Measurements from ENCODE around the gene ULK4. TPM values are rescaled to one million over a fixed set of nuclear protein-coding genes. Genes with fewer than 3 reads are reported as not detected.

The ULK4 gene
- polyA plus RNA-seq, 1 donor from 2014 or later, result 7.2 TPM

DNA sequence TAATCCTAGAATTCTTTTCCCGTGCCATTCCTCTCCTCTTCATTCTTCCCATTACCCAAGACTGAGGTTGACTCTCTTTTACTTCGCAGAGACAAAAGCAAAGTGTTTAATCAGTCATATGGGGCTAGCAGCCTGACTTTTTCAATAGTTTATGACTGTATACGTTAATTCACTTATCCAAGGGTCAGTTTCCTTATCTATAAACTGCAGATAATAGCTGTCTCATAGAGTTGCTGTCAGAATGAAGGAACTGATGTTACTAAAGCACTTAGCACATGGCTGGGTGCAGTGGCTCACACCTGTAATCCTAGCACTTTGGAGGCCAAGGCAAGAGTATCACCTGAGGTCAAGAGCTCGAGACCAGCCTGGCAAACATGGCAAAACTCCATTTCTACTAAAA, 43.5 kb upstream of the ULK4 start:
- H3K27me3 ChIP-seq (ENCODE audit: insufficient read depth, low read depth, low read length), result no peaks in the 10 kb centered on the region
- H3K36me3 ChIP-seq (ENCODE audit: insufficient read depth, low read length), result no peaks in the 10 kb centered on the region
- no peak overlapping the region for H3K4me3 ChIP-seq (ENCODE audit: low read length)
- H3K9me2 ChIP-seq (ENCODE audit: insufficient read depth, low read length), result no peaks in the 10 kb centered on the region
- H2AFZ ChIP-seq (ENCODE audit: low read depth, low read length), result no peak overlapping the region
- H3K9me3 ChIP-seq (ENCODE audit: low read length), result no peaks in the 10 kb centered on the region
- H3K9ac ChIP-seq (ENCODE audit: low read length), result no peak overlapping the region
- TF ChIP-seq RAD21 (conservative IDR thresholded peaks at IDR 0.05) (no peak), SMC3 (conservative IDR thresholded peaks at IDR 0.05; ENCODE audit: poor library complexity) (no peak), REST (IDR thresholded peaks at IDR 0.05; ENCODE audit: borderline replicate concordance) (no peak), TAF1 (IDR thresholded peaks at IDR 0.05; ENCODE audit: low read depth) (no peak), POLR2AphosphoS5 (IDR thresholded peaks at IDR 0.05) (no peak), MXI1 (conservative IDR thresholded peaks at IDR 0.05; ENCODE audit: poor library complexity, severe bottlenecking) (no peak), EZH2 (IDR thresholded peaks at IDR 0.05; ENCODE audit: borderline replicate concordance, insufficient read depth, low read length, poor library complexity, severe bottlenecking) (no peak), EP300 (conservative IDR thresholded peaks at IDR 0.05; ENCODE audit: poor library complexity, severe bottlenecking) (no peak)
- TF ChIP-seq, protein P1, sequence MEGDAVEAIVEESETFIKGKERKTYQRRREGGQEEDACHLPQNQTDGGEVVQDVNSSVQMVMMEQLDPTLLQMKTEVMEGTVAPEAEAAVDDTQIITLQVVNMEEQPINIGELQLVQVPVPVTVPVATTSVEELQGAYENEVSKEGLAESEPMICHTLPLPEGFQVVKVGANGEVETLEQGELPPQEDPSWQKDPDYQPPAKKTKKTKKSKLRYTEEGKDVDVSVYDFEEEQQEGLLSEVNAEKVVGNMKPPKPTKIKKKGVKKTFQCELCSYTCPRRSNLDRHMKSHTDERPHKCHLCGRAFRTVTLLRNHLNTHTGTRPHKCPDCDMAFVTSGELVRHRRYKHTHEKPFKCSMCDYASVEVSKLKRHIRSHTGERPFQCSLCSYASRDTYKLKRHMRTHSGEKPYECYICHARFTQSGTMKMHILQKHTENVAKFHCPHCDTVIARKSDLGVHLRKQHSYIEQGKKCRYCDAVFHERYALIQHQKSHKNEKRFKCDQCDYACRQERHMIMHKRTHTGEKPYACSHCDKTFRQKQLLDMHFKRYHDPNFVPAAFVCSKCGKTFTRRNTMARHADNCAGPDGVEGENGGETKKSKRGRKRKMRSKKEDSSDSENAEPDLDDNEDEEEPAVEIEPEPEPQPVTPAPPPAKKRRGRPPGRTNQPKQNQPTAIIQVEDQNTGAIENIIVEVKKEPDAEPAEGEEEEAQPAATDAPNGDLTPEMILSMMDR (IDR thresholded peaks at IDR 0.05; ENCODE audit: poor library complexity, severe bottlenecking), result no peak
- H3K27ac ChIP-seq (ENCODE audit: low read length), result no peak overlapping the region
- no peaks in the 10 kb centered on the region for H3F3A ChIP-seq (ENCODE audit: insufficient read depth, low read length, poor library complexity, severe bottlenecking)
- H4K20me1 ChIP-seq (ENCODE audit: insufficient read depth), result no peaks in the 10 kb centered on the region
- H3K4me2 ChIP-seq (ENCODE audit: low read length), result no peak overlapping the region
- H3K79me2 ChIP-seq (replicated peaks; ENCODE audit: insufficient read depth, low read length), result no peaks in the 10 kb centered on the region

DNA sequence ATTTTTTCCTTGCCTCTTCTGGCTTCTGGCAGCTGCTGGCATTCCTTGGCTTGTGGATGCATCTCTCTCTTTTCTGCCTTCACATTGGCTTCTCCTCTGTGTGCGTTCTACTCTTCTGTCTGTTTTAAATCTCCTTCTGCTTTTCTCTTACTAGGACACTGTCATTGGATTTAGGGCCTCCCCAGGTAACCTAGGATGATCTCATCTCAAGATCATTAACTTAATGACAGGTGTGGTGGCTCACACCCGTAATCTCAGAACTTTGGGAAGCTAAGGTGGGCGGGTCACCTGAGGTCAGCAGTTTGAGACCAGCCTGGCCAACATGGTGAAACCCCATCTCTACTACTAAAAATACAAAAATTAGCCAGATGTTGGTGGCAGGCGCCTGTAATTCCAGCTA, 40.9 kb upstream of the ULK4 start:
- Histone ChIP-seq H3K9ac (ENCODE audit: low read length) (no peak overlapping the region), H3K27ac (ENCODE audit: low read length) (no peak overlapping the region), H3K9me3 (ENCODE audit: low read length) (no peaks in the 10 kb centered on the region), H3K36me3 (ENCODE audit: insufficient read depth, low read length) (no peaks in the 10 kb centered on the region), H4K20me1 (ENCODE audit: insufficient read depth) (no peaks in the 10 kb centered on the region), H2AFZ (ENCODE audit: low read depth, low read length) (no peak overlapping the region), H3K4me2 (ENCODE audit: low read length) (no peak overlapping the region), H3K79me2 (replicated peaks; ENCODE audit: insufficient read depth, low read length) (no peaks in the 10 kb centered on the region), H3K9me2 (ENCODE audit: insufficient read depth, low read length) (no peaks in the 10 kb centered on the region), H3K4me3 (ENCODE audit: low read length) (no peak overlapping the region), H3F3A (ENCODE audit: insufficient read depth, low read length, poor library complexity, severe bottlenecking) (no peaks in the 10 kb centered on the region), H3K27me3 (ENCODE audit: insufficient read depth, low read depth, low read length) (no peaks in the 10 kb centered on the region)
- TF ChIP-seq SMC3 (conservative IDR thresholded peaks at IDR 0.05; ENCODE audit: poor library complexity) (no peak), REST (IDR thresholded peaks at IDR 0.05; ENCODE audit: borderline replicate concordance) (no peak), EP300 (conservative IDR thresholded peaks at IDR 0.05; ENCODE audit: poor library complexity, severe bottlenecking) (no peak), RAD21 (conservative IDR thresholded peaks at IDR 0.05) (no peak), POLR2AphosphoS5 (IDR thresholded peaks at IDR 0.05) (no peak), TAF1 (IDR thresholded peaks at IDR 0.05; ENCODE audit: low read depth) (no peak), MXI1 (conservative IDR thresholded peaks at IDR 0.05; ENCODE audit: poor library complexity, severe bottlenecking) (no peak), EZH2 (IDR thresholded peaks at IDR 0.05; ENCODE audit: borderline replicate concordance, insufficient read depth, low read length, poor library complexity, severe bottlenecking) (no peak)
- TF ChIP-seq, protein P1 (IDR thresholded peaks at IDR 0.05; ENCODE audit: poor library complexity, severe bottlenecking), result no peak

Measured in neural cell (in vitro differentiated cells).